Caco-2 (cell line): ENCODE results near the gene PIM2. TPM values are rescaled to one million over a fixed set of nuclear protein-coding genes. Genes with fewer than 3 reads are reported as not detected.

Experiments used
- Bru-seq: library from RNA; stranded (reverse); fragments of 400-500 nt; gene quantifications from one replicate; lab custom pipeline; 2021; lab: Mats Ljungman, UMichigan
- BruChase-seq, 2 experiments: library from RNA; stranded (reverse); fragments of 400-500 nt; gene quantifications; one replicate each; lab custom pipeline; 2021; lab: Mats Ljungman, UMichigan
- BruUV-seq: library from RNA; stranded (reverse); fragments of 400-500 nt; replicated peaks from 2 replicates; lab custom pipeline; 2021; lab: Mats Ljungman, UMichigan
- CTCF ChIA-PET: fragments of 300-600 bp; sonication (Branson Sonifier 250); formaldehyde crosslinking; loops from one replicate; lab custom pipeline; 2022; ENCODE audit warnings: antibody characterized with exemption; lab: Charles Lee
- POLR2A ChIA-PET: fragments of 300-600 bp; sonication (Branson Sonifier 250); formaldehyde crosslinking; loops from one replicate; lab custom pipeline; 2022; ENCODE audit warnings: antibody characterized with exemption; lab: Charles Lee
- DNase-seq, 2 experiments: peaks; one replicate each; pipeline versions ENCODE4 v3.0.0 to v3.0.0-alpha.2; 2020 to 2022
- H3K27me3 ChIP-seq: replicated peaks from 2 replicates; pipeline ENCODE4 v1.6.0; 2011; ENCODE audit warnings: low read length; ENCODE audit not compliant: control insufficient read depth, insufficient read depth
- H3K36me3 ChIP-seq: 2 replicates; pipeline ENCODE4 v1.5.1; 2011; ENCODE audit warnings: low read length; ENCODE audit not compliant: control insufficient read depth, insufficient read depth
- H3K4me1 ChIP-seq: fragments of 250-450 bp; sonication (Bioruptor Pico); 2 replicates; pipeline ENCODE4 v1.5.1; 2020; ENCODE audit warnings: mild to moderate bottlenecking
- H3K4me3 ChIP-seq: 2 replicates; pipeline ENCODE4 v1.5.1; 2011; ENCODE audit warnings: low read depth, mild to moderate bottlenecking, control low read depth, low read length
- H3K9me3 ChIP-seq: fragments of 250-450 bp; sonication (Bioruptor Pico); 2 replicates; pipeline ENCODE4 v1.5.1; 2020; ENCODE audit warnings: mild to moderate bottlenecking, moderate library complexity
- H3K27ac Mint-ChIP-seq: one replicate; pipeline ENCODE4 v1.8.0; 2022; ENCODE audit warnings: mixed read lengths; ENCODE audit not compliant: unreplicated experiment
- H3K27me3 Mint-ChIP-seq: one replicate; pipeline ENCODE4 v1.8.0; 2022; ENCODE audit warnings: mixed read lengths; ENCODE audit not compliant: insufficient read depth, unreplicated experiment
- H3K36me3 Mint-ChIP-seq: one replicate; pipeline ENCODE4 v1.8.0; 2022; ENCODE audit warnings: mild to moderate bottlenecking, mixed read lengths; ENCODE audit not compliant: insufficient read depth, unreplicated experiment
- H3K4me1 Mint-ChIP-seq: one replicate; pipeline ENCODE4 v1.8.0; 2022; ENCODE audit warnings: low read depth, mixed read lengths; ENCODE audit not compliant: unreplicated experiment
- H3K4me3 Mint-ChIP-seq: one replicate; pipeline ENCODE4 v1.8.0; 2022; ENCODE audit warnings: mild to moderate bottlenecking, moderate library complexity, mixed read lengths; ENCODE audit not compliant: unreplicated experiment
- H3K9me3 Mint-ChIP-seq: one replicate; pipeline ENCODE4 v1.8.0; 2022; ENCODE audit warnings: mixed read lengths; ENCODE audit not compliant: unreplicated experiment
- intact Hi-C: fragments of 100-400 bp; cut with micrococcal nuclease; formaldehyde crosslinking; loops from one replicate; pipeline ENCODE4 v1.10.0; 2022; ENCODE audit not compliant: unreplicated experiment
- long read RNA-seq: library from polyadenylated mRNA; stranded (forward); transcript quantifications from one replicate; pipeline ENCODE4 v2.0.0, GENCODE V29; 2022
- total RNA-seq: library from RNA; stranded (reverse); gene quantifications from 2 replicates; pipeline ENCODE4 v1.2.3, GENCODE V29; 2022
- TF ChIP-seq, protein P1 (sequence below), 2 experiments: fragments of 200-600 bp in 1 of 2; IDR thresholded peaks; 1 replicate in 1 of 2; 2 replicates in 1 of 2; pipeline versions ENCODE4 v1.5.1 to v1.8.0; 2011 to 2022; ENCODE audit warnings: antibody characterized with exemption in 1 of 2, control low read depth in 1 of 2, inconsistent platforms in 1 of 2, low read depth in 1 of 2, low read length in 1 of 2, mild to moderate bottlenecking in 1 of 2, moderate library complexity in 1 of 2; ENCODE audit not compliant: insufficient read depth in 1 of 2, severe bottlenecking in 1 of 2, unreplicated experiment in 1 of 2

Gene PIM2
- total RNA-seq (12.0 and 13.9 TPM in 2 replicates), Bru-seq, nascent RNA (percentile 59 among the genes with signal in this experiment), BruChase-seq, experiment 1, labeled RNA remaining after a 2-hour chase (percentile 76 among the genes with signal in this experiment), BruChase-seq, experiment 2, labeled RNA remaining after a 6-hour chase (percentile 65 among the genes with signal in this experiment)
- long read RNA-seq, transcript PIM2-201 (6 exons, 2,075 nt): major isoform, 9 of 13 reads
- long read RNA-seq, partial matches to known transcripts: 0 of 13 reads
- long read RNA-seq, other reads (novel, unspliced or antisense): 4 of 13 reads

DNA sequence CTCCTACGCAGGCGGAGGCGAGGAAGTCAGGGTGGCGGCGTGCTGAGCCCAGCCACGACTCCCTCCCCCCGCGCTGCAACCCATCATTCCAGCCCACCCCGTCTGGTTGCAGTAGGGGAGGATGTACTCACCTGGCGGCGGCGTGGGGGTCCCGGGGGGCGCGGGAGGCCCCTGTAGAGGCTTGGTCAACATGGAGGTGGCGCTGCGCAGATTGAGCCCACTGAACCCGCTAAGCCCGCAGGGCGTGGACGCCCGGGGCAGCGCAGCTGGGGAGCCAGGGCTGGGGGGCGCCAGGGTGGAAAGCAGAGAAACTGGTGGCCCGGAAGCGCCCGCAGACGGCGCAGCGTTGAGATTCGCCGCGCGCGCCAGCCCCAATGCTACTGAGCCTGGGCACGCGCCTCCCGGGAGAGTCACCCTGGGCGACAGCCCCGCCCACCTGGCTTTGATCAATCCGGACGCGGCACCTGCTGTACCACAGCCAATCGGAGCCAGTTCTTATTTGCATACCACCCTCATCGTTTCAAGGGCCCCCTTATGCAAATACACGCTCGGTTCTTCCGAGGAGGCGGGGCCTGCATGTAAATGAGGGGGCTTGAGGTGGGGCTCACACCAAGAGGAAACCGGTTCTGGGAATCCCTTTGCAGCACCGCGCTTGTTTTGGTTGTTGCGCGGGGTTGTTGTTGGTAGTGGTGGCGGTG, at the start of gene PIM2:
TSS of gene PIM2 (minus strand) at position 382 of the 698 bp plus-strand sequence. CDS start at position 192, 190 bp downstream.
- CTCF ChIA-PET: interaction anchor here (0.6 kb wide), 1 partner anchor 27 kb away, joined by 4 read pairs; no protein-coding TSS in a partner anchor
- H3K4me1 Mint-ChIP-seq: peaks cover 19% of the 10 kb centered on the region
- peak within 1 kb of the TSS; percentile 91 for H3K4me3 Mint-ChIP-seq
- POLR2A ChIA-PET: no interaction called here
- intact Hi-C loops: loop anchor here (1.0 to 5.0 kb wide), 4 partner anchors 38 to 242 kb away; partner anchors contain the start of genes HDAC6, OTUD5 and TFE3
- no peaks in the 10 kb centered on the region; the same call in 1 of the 2 replicates for H3K36me3 ChIP-seq
- peaks cover 38% of the 10 kb centered on the region for H3K36me3 Mint-ChIP-seq
- peaks cover 3% of the 10 kb centered on the region; the same call in 1 of the 2 replicates for H3K4me1 ChIP-seq
- peak; percentile 93 to 95 for DNase-seq
- H3K27me3 Mint-ChIP-seq: no peaks in the 10 kb centered on the region
- no peaks in the 10 kb centered on the region for H3K9me3 Mint-ChIP-seq
- TF ChIP-seq, protein P1, sequence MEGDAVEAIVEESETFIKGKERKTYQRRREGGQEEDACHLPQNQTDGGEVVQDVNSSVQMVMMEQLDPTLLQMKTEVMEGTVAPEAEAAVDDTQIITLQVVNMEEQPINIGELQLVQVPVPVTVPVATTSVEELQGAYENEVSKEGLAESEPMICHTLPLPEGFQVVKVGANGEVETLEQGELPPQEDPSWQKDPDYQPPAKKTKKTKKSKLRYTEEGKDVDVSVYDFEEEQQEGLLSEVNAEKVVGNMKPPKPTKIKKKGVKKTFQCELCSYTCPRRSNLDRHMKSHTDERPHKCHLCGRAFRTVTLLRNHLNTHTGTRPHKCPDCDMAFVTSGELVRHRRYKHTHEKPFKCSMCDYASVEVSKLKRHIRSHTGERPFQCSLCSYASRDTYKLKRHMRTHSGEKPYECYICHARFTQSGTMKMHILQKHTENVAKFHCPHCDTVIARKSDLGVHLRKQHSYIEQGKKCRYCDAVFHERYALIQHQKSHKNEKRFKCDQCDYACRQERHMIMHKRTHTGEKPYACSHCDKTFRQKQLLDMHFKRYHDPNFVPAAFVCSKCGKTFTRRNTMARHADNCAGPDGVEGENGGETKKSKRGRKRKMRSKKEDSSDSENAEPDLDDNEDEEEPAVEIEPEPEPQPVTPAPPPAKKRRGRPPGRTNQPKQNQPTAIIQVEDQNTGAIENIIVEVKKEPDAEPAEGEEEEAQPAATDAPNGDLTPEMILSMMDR (IDR thresholded peaks at IDR 0.05; ENCODE audit: insufficient read depth in 1 of 2, low read depth in 1 of 2, low read length in 1 of 2, severe bottlenecking in 1 of 2, unreplicated experiment in 1 of 2): no peak
- H3K4me3 ChIP-seq: peak within 1 kb of the TSS; percentile 80
- H3K27me3 ChIP-seq: no peaks in the 10 kb centered on the region
- BruUV-seq: no TSS peak
- peak within 1 kb of the TSS; percentile 90 for H3K27ac Mint-ChIP-seq
- H3K9me3 ChIP-seq: no peaks in the 10 kb centered on the region

- Mint-ChIP-seq H3K9me3 (no peaks in the 10 kb centered on the region), H3K4me1 (no peaks in the 10 kb centered on the region), H3K4me3 (no peak overlapping the region), H3K27ac (no peak overlapping the region), H3K36me3 (peaks cover 15% of the 10 kb centered on the region), H3K27me3 (no peaks in the 10 kb centered on the region)
- Histone ChIP-seq H3K9me3 (no peaks in the 10 kb centered on the region), H3K4me1 (no peaks in the 10 kb centered on the region), H3K27me3 (no peaks in the 10 kb centered on the region), H3K4me3 (no peak overlapping the region), H3K36me3 (no peaks in the 10 kb centered on the region)
- CTCF ChIA-PET: no interaction called here
- BruUV-seq: no TSS peak
- intact Hi-C loops: no loop called here
- DNase-seq: no peak
- POLR2A ChIA-PET: no interaction called here
- TF ChIP-seq, protein P1 (IDR thresholded peaks at IDR 0.05; ENCODE audit: insufficient read depth in 1 of 2, low read depth in 1 of 2, low read length in 1 of 2, severe bottlenecking in 1 of 2, unreplicated experiment in 1 of 2): no peak
Observed at GRCh38 chrX:48968377-48968776, 49.6 kb upstream of the PIM2 start.

- intact Hi-C loops: no loop called here
- no TSS peak for BruUV-seq
- H3K4me1 ChIP-seq: no peaks in the 10 kb centered on the region
- Mint-ChIP-seq H3K36me3 (peaks cover 7% of the 10 kb centered on the region), H3K4me1 (peaks cover under 1% of the 10 kb centered on the region), H3K9me3 (no peaks in the 10 kb centered on the region), H3K27ac (no peak overlapping the region), H3K27me3 (no peaks in the 10 kb centered on the region), H3K4me3 (no peak overlapping the region)
- H3K27me3 ChIP-seq: no peaks in the 10 kb centered on the region
- H3K36me3 ChIP-seq: no peaks in the 10 kb centered on the region
- ChIA-PET POLR2A (interaction anchor here (0.6 kb wide), 1 partner anchor 26 kb away, joined by 4 read pairs; no protein-coding TSS in a partner anchor), CTCF (no interaction called here)
- no peaks in the 10 kb centered on the region for H3K9me3 ChIP-seq
- no peak for DNase-seq
- no peak overlapping the region for H3K4me3 ChIP-seq
- TF ChIP-seq, protein P1 (IDR thresholded peaks at IDR 0.05; ENCODE audit: insufficient read depth in 1 of 2, low read depth in 1 of 2, low read length in 1 of 2, severe bottlenecking in 1 of 2, unreplicated experiment in 1 of 2): no peak
Observed at GRCh38 chrX:48966796-48967579, 48.2 kb upstream of the PIM2 start.
